ENCODE measurements around the gene PDE2A. TPM values are rescaled to one million over a fixed set of nuclear protein-coding genes. Genes with fewer than 3 reads are reported as not detected.

PDE2A gene
- total RNA-seq, 1 donor from 2014 or later: 403 TPM

DNA sequence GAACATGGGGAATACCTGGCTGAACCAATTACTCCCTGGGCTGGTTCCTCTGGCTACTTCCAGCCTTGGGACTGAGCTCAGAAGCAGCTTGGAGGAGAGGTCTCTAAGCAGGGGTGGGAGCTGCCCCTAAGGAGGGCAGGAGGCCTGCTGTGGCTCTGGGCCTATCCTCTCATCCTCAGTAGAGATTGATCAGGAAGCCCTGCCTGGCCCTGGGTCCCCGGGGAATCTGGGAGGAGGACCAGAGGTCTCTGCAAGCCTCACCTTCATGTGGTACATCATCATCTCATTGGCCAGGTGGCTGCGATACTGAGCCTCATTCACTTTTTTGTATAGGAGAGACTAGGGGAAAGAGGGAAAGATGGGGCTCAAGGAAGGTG is 91.1 kb downstream of the PDE2A start:
- intact Hi-C loops (cut with DNase I): no loop called here
- peaks cover 6% of the 10 kb centered on the region for H3K27me3 ChIP-seq
- H3K27ac ChIP-seq: no peak overlapping the region
- no peak overlapping the region for H3K4me3 ChIP-seq
- H3K4me1 ChIP-seq: peaks cover 3 to 8% of the 10 kb centered on the region in 2 donors
- TF ChIP-seq, protein P1, sequence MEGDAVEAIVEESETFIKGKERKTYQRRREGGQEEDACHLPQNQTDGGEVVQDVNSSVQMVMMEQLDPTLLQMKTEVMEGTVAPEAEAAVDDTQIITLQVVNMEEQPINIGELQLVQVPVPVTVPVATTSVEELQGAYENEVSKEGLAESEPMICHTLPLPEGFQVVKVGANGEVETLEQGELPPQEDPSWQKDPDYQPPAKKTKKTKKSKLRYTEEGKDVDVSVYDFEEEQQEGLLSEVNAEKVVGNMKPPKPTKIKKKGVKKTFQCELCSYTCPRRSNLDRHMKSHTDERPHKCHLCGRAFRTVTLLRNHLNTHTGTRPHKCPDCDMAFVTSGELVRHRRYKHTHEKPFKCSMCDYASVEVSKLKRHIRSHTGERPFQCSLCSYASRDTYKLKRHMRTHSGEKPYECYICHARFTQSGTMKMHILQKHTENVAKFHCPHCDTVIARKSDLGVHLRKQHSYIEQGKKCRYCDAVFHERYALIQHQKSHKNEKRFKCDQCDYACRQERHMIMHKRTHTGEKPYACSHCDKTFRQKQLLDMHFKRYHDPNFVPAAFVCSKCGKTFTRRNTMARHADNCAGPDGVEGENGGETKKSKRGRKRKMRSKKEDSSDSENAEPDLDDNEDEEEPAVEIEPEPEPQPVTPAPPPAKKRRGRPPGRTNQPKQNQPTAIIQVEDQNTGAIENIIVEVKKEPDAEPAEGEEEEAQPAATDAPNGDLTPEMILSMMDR (IDR thresholded peaks at IDR 0.05): no peak
- no peak for DNase-seq (ENCODE audit: low spot score in 2 of 2)
- no peaks in the 10 kb centered on the region for H3K36me3 ChIP-seq
- H3K9me3 ChIP-seq: no peaks in the 10 kb centered on the region

DNA sequence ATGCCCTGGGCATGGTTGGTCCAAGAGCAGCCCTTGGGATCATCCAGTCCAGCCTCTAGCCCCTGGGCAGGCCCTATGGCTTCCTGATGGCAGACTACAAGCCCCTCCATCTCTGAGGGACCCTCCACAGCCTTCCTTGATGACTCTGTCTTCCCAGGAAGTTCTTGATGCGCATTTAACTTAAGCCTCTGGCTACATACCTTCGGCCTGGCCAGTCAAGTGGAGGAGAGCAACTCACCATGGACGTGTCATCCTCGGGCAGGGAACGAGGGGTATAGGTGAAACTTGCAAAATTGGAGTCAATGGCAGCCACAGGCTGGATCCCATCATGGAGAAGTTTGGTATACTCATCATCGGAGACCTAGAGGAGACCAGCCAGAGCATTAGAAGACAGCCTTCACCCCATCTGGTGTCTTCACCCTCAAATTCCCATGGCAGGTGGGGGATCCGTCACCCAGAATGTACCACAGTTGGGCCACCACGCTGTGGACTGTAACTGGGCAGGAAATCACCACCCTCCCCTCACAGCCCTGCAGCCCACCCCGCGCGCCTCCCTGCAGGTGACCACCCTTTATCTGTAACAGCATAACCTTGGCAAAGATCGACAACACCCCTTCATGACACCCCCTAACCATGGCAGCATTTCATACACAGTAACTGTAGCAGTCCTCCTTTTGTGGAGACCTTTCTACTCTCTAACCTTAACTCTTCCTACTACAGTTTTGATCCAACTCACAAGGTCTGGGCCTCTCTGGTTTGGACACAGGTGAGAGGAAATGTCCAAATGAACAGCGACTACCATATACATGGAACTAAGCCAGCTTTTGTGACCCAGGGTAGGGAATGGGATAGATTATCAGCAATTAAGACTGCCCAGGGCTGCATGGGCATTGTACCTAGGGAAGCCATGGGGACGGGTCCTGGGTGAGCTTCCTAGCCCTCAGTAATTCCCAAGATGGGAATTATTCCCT is 91.7 kb downstream of the PDE2A start:
- no peaks in the 10 kb centered on the region for H3K36me3 ChIP-seq
- peaks cover 3 to 8% of the 10 kb centered on the region in 2 donors for H3K4me1 ChIP-seq
- TF ChIP-seq, protein P1 (IDR thresholded peaks at IDR 0.05): no peak
- intact Hi-C loops (cut with DNase I): no loop called here
- peaks cover 6% of the 10 kb centered on the region for H3K27me3 ChIP-seq
- DNase-seq (ENCODE audit: low spot score in 2 of 2): no peak
- H3K4me3 ChIP-seq: no peak overlapping the region
- no peaks in the 10 kb centered on the region for H3K9me3 ChIP-seq
- H3K27ac ChIP-seq: no peak overlapping the region

DNA sequence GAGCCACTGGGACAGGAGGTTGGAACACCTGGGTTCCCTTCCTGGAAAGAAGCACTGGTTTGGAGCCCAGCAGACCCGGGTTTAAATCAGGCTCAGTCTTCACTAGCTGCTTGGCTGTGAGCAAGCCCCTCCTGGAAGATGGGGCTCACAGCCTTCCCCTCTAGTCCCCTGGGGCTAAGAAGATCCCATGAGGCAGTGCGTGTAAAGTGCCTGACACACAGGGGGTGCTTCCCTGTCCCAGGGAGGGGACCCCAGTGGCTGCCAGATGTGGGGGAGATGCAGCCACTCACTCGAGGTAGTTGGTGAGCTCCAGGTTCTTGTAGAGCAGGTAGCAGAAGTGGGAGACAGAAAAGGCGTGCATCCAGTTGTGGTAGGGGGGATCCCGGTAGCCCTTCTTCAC is 93.2 kb downstream of the PDE2A start:
- Histone ChIP-seq H3K27ac (no peak overlapping the region), H3K4me1 (peaks cover 3 to 8% of the 10 kb centered on the region in 2 donors), H3K36me3 (no peaks in the 10 kb centered on the region), H3K9me3 (no peaks in the 10 kb centered on the region), H3K4me3 (no peak overlapping the region), H3K27me3 (peaks cover 6% of the 10 kb centered on the region)
- intact Hi-C loops (cut with DNase I): no loop called here
- DNase-seq (ENCODE audit: low spot score in 2 of 2): no peak
- TF ChIP-seq, protein P1 (IDR thresholded peaks at IDR 0.05): no peak

DNA sequence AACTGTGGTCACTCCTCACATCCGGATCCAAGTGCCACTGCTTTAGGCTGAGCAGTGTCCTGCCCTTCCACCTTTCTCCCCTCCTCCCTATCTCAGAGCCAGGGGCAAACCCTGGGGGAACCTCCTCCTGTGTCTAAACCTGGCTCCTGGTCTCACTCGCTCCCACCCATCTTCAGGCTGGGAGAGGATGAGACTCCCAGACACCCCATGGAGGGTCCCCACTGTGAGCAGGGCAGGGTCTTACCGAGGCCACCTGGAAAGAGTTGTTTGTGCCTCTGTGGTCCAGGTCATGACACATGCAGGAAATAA is 93.6 kb downstream of the PDE2A start:
- no peaks in the 10 kb centered on the region for H3K36me3 ChIP-seq
- H3K27me3 ChIP-seq: peaks cover 6% of the 10 kb centered on the region
- no peak overlapping the region for H3K4me3 ChIP-seq
- H3K9me3 ChIP-seq: no peaks in the 10 kb centered on the region
- TF ChIP-seq, protein P1 (IDR thresholded peaks at IDR 0.05): no peak
- no peak overlapping the region for H3K27ac ChIP-seq
- intact Hi-C loops (cut with DNase I): no loop called here
- DNase-seq (ENCODE audit: low spot score in 2 of 2): no peak
- H3K4me1 ChIP-seq: peaks cover 3 to 8% of the 10 kb centered on the region in 2 donors

DNA sequence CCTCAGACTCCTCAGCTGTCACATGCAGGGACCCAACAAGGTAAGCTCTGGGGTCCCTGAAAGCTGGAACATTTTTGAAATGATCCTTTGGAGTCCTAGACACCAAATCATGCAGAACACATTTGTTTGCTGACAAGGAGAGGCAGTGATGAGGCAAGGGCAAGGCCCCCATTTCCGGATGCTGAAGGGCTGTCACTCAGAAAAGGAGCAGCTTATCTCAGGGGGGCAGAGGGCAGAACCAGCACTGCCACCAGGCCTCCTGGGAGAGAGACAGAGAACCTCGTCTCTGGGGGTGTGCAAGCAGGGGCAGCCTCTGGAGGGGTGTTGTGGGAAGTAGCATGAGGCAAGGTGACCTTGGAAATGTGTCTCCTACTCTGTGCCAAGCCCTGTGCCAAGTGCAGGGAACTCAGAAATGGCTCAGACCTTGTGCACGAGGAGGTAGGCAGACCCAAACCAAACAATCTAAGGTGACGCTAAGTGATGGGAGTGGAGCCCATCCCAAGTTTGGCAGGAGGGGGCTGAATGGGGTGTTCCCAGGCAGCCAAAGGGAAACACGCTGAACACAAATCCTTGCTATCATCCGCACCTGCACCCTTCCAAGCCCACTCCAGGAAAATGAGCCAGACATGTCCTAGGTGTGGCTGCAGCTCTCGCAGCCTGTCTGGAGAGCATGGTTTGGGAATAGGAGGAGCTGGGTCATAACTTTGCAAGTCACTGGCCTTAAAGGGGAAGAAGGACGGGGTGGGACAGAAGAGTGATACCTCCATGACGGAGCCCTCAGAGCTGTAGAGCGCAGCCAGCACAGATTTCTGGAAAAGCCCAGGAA is 94.2 kb downstream of the PDE2A start:
- no peak for DNase-seq (ENCODE audit: low spot score in 2 of 2)
- H3K4me3 ChIP-seq: no peak overlapping the region
- peaks cover 4% of the 10 kb centered on the region for H3K27me3 ChIP-seq
- no peak overlapping the region for H3K27ac ChIP-seq
- intact Hi-C loops (cut with DNase I): no loop called here
- peaks cover 3 to 8% of the 10 kb centered on the region in 2 donors for H3K4me1 ChIP-seq
- no peaks in the 10 kb centered on the region for H3K9me3 ChIP-seq
- H3K36me3 ChIP-seq: no peaks in the 10 kb centered on the region
- TF ChIP-seq, protein P1 (IDR thresholded peaks at IDR 0.05): no peak
